HG03045 (cell line): ENCODE data around the gene BPTF.
"Not testable (repeated sequence)": the region's sequence is repeated elsewhere in the genome, so short reads cannot be mapped to it uniquely, and the experiment has no call there.

Experiments
- ATAC-seq: cut with Tn5 transposase; IDR thresholded peaks from one replicate; pipeline ENCODE4 v1.9.1; 2021; ENCODE audit warnings: mild to moderate bottlenecking, moderate library complexity; ENCODE audit not compliant: unreplicated experiment

The BPTF gene

GRCh38 chr17:67834634-67835033 lies 9.3 kb downstream of the BPTF start:
- no peak for ATAC-seq

- no peak for ATAC-seq
Measured at GRCh38 chr17:67836205-67836987, 11.1 kb downstream of the BPTF start.

- no peak for ATAC-seq
Measured at GRCh38 chr17:67837965-67838364, 12.7 kb downstream of the BPTF start.

GRCh38 chr17:67838538-67838937 lies 13.2 kb downstream of the BPTF start:
- no peak for ATAC-seq

GRCh38 chr17:67841992-67842391 lies 16.7 kb downstream of the BPTF start:
- no peak for ATAC-seq

GRCh38 chr17:67842648-67843047 lies 17.3 kb downstream of the BPTF start:
- ATAC-seq = no peak

GRCh38 chr17:67845374-67845773 lies 20.1 kb downstream of the BPTF start:
- no peak for ATAC-seq

GRCh38 chr17:67848189-67848588 lies 22.9 kb downstream of the BPTF start:
- ATAC-seq = not testable (repeated sequence)

- not testable (repeated sequence) for ATAC-seq
Measured at GRCh38 chr17:67848846-67849245, 23.5 kb downstream of the BPTF start.

- no peak for ATAC-seq
Measured at GRCh38 chr17:67850991-67851631, 25.8 kb downstream of the BPTF start.

GRCh38 chr17:67853703-67854102 lies 28.4 kb downstream of the BPTF start:
- ATAC-seq = no peak

GRCh38 chr17:67854378-67854777 lies 29.1 kb downstream of the BPTF start:
- no peak for ATAC-seq

GRCh38 chr17:67855504-67856324 lies 30.4 kb downstream of the BPTF start:
- no peak for ATAC-seq

GRCh38 chr17:67856402-67856801 lies 31.1 kb downstream of the BPTF start:
- not testable (repeated sequence) for ATAC-seq

- no peak for ATAC-seq
Measured at GRCh38 chr17:67862614-67863217, 37.4 kb downstream of the BPTF start.

GRCh38 chr17:67863624-67864247 lies 38.4 kb downstream of the BPTF start:
- ATAC-seq = no peak

- no peak for ATAC-seq
Measured at GRCh38 chr17:67865438-67865837, 40.1 kb downstream of the BPTF start.

- no peak for ATAC-seq
Measured at GRCh38 chr17:67867591-67867990, 42.3 kb downstream of the BPTF start.

GRCh38 chr17:67868176-67868575 lies 42.9 kb downstream of the BPTF start:
- ATAC-seq = no peak

- ATAC-seq = no peak
Measured at GRCh38 chr17:67879662-67880061, 54.4 kb downstream of the BPTF start.

GRCh38 chr17:67881083-67881482 lies 55.8 kb downstream of the BPTF start:
- ATAC-seq = no peak
